Measurements from ENCODE around the gene PTX3.

Gene PTX3

GRCh38 chr3:157427901-157428300 lies 8.7 kb upstream of the PTX3 start:
- DNase-seq = no peak

GRCh38 chr3:157428853-157429252 lies 7.8 kb upstream of the PTX3 start:
- DNase-seq = no peak

GRCh38 chr3:157429708-157430107 lies 6.9 kb upstream of the PTX3 start:
- DNase-seq = no peak

- DNase-seq = no peak
These were observed 1.6 kb downstream of the PTX3 start for GRCh38 chr3:157438194-157438730.

GRCh38 chr3:157441102-157441624 lies 4.5 kb downstream of the PTX3 start:
- DNase-seq = no peak

- no peak for DNase-seq
These were observed 6.1 kb downstream of the PTX3 start for GRCh38 chr3:157442729-157443128.

GRCh38 chr3:157443905-157444796 lies 7.5 kb downstream of the PTX3 start:
- no peak for DNase-seq

- no peak for DNase-seq
These were observed 8.1 kb downstream of the PTX3 start for GRCh38 chr3:157444797-157445184.

GRCh38 chr3:157445857-157446256 lies 9.2 kb downstream of the PTX3 start:
- no peak for DNase-seq

GRCh38 chr3:157447026-157447694 lies 10.5 kb downstream of the PTX3 start:
- no peak for DNase-seq

- no peak for DNase-seq
These were observed 15.4 kb downstream of the PTX3 start for GRCh38 chr3:157452097-157452496.

- no peak for DNase-seq
These were observed 17.2 kb downstream of the PTX3 start for GRCh38 chr3:157453824-157454223.

- DNase-seq = no peak
These were observed 23.1 kb downstream of the PTX3 start for GRCh38 chr3:157459706-157460105.

- DNase-seq = no peak
These were observed 23.6 kb downstream of the PTX3 start for GRCh38 chr3:157460253-157460652.

- no peak for DNase-seq
These were observed 27.2 kb downstream of the PTX3 start for GRCh38 chr3:157463816-157464215.

- DNase-seq = no peak
These were observed 27.7 kb downstream of the PTX3 start for GRCh38 chr3:157464321-157464720.

- DNase-seq = no peak
These were observed 29.1 kb downstream of the PTX3 start for GRCh38 chr3:157465741-157466140.

GRCh38 chr3:157467200-157467599 lies 30.6 kb downstream of the PTX3 start:
- DNase-seq = no peak

- DNase-seq = no peak
These were observed 33.1 kb downstream of the PTX3 start for GRCh38 chr3:157469561-157470294.

- no peak for DNase-seq
These were observed 34.4 kb downstream of the PTX3 start for GRCh38 chr3:157471064-157471463.

- DNase-seq = no peak
These were observed 36.0 kb downstream of the PTX3 start for GRCh38 chr3:157472648-157473047.

GRCh38 chr3:157475921-157476414 lies 39.3 kb downstream of the PTX3 start:
- DNase-seq = no peak

- DNase-seq = no peak
These were observed 40.8 kb downstream of the PTX3 start for GRCh38 chr3:157477441-157477840.

Data from stimulated activated CD4-positive, alpha-beta T cell treated with anti-CD3 and anti-CD28 coated beads, Interleukin-1b, Interleukin-23, amount 100 ng/mL, for 48 hours (primary cell).